Testis (tissue), 2 donors: ENCODE measurements around the gene OR6K2.

Source experiments
- CTCF ChIP-seq, 3 experiments: fragments of 450-650 bp in 2 of 3; fragments of 200-600 bp in 1 of 3; sonication (generic) in 1 of 3; IDR thresholded peaks; one replicate each; pipeline ENCODE4 v1.5.1; 2016 to 2019; ENCODE audit warnings: antibody characterized with exemption in 3 of 3, mild to moderate bottlenecking in 2 of 3, moderate library complexity in 1 of 3
- POLR2A ChIP-seq: fragments of 450-650 bp; IDR thresholded peaks from one replicate; pipeline ENCODE4 v1.6.1; 2017; ENCODE audit warnings: antibody characterized with exemption, mild to moderate bottlenecking, moderate library complexity

GRCh38 chr1:158732524-158732923 lies 32.1 kb upstream of the OR6K2 start:
- TF ChIP-seq POLR2A, result no peak
- no peak for TF ChIP-seq CTCF (IDR thresholded peaks at IDR 0.05)
